Parathyroid adenoma (tissue), 2 donors: ENCODE measurements around the gene CAND2.
"Not testable (repeated sequence)": the region's sequence is repeated elsewhere in the genome, so short reads cannot be mapped to it uniquely, and the experiment has no call there.

Experiments used
- H2AFZ ChIP-seq: fragments of 300-600 bp; sonication (generic); one replicate; pipeline ENCODE4 v1.7.0; 2017; ENCODE audit warnings: antibody characterized with exemption, mild to moderate bottlenecking
- H3K27ac ChIP-seq: fragments of 300-600 bp; sonication (generic); one replicate; pipeline ENCODE4 v1.7.0; 2017
- H3K27me3 ChIP-seq: fragments of 300-600 bp; sonication (generic); one replicate; pipeline ENCODE4 v1.7.0; 2017; ENCODE audit warnings: low read length; ENCODE audit not compliant: control insufficient read depth, insufficient read depth
- H3K36me3 ChIP-seq: fragments of 300-600 bp; sonication (generic); one replicate; pipeline ENCODE4 v1.7.0; 2017; ENCODE audit warnings: low read length; ENCODE audit not compliant: control insufficient read depth, insufficient read depth
- H3K4me1 ChIP-seq: fragments of 300-600 bp; sonication (generic); one replicate; pipeline ENCODE4 v1.7.0; 2017; ENCODE audit warnings: control low read depth
- H3K4me2 ChIP-seq: fragments of 300-600 bp; sonication (generic); one replicate; pipeline ENCODE4 v1.7.0; 2017; ENCODE audit warnings: low read length
- H3K4me3 ChIP-seq: fragments of 300-600 bp; sonication (generic); one replicate; pipeline ENCODE4 v1.7.0; 2017; ENCODE audit warnings: low read depth, low read length
- H3K79me2 ChIP-seq: fragments of 300-600 bp; sonication (generic); one replicate; pipeline ENCODE4 v1.7.0; 2017; ENCODE audit warnings: control low read depth
- H3K9ac ChIP-seq: fragments of 300-600 bp; sonication (generic); one replicate; pipeline ENCODE4 v1.7.0; 2017; ENCODE audit warnings: mild to moderate bottlenecking
- H3K9me3 ChIP-seq: fragments of 300-600 bp; sonication (generic); one replicate; pipeline ENCODE4 v1.7.0; 2017; ENCODE audit warnings: low read length; ENCODE audit not compliant: control insufficient read depth
- CTCF ChIP-seq: fragments of 300-600 bp; sonication (generic); IDR thresholded peaks from one replicate; pipeline ENCODE4 v1.7.0; 2017; ENCODE audit warnings: antibody characterized with exemption, mild to moderate bottlenecking
- donor health status: primary hyperparathyroidism.

Gene CAND2

GRCh38 chr3:12841149-12841969 lies 44.9 kb downstream of the CAND2 start, which contains the start of gene RPL32:
Gene RPL32 (minus strand): TSS chr3:12841565. CDS start chr3:12840237, 1,328 bp downstream.
- Histone ChIP-seq H3K27ac (peak within 1 kb of the TSS; percentile 98), H3K9me3 (no peaks in the 10 kb centered on the region), H3K79me2 (peaks cover 27% of the 10 kb centered on the region), H3K27me3 (no peaks in the 10 kb centered on the region), H3K4me2 (peak within 1 kb of the TSS; percentile 89), H2AFZ (peak within 1 kb of the TSS; percentile 98), H3K36me3 (no peaks in the 10 kb centered on the region), H3K4me3 (peak within 1 kb of the TSS; percentile 65), H3K4me1 (peaks cover 20% of the 10 kb centered on the region), H3K9ac (peak within 1 kb of the TSS; percentile 10)
- peak; percentile 86 for TF ChIP-seq CTCF

GRCh38 chr3:12841970-12842328 lies 45.5 kb downstream of the CAND2 start:
- H3K9me3 ChIP-seq = no peaks in the 10 kb centered on the region
- no peaks in the 10 kb centered on the region for H3K27me3 ChIP-seq
- no peak for TF ChIP-seq CTCF
- peak overlapping the region; percentile 98 for H3K27ac ChIP-seq
- H2AFZ ChIP-seq = peak overlapping the region; percentile 98
- no peak overlapping the region for H3K9ac ChIP-seq
- no peaks in the 10 kb centered on the region for H3K36me3 ChIP-seq
- peak overlapping the region; percentile 65 for H3K4me3 ChIP-seq
- peaks cover 27% of the 10 kb centered on the region for H3K79me2 ChIP-seq
- peaks cover 20% of the 10 kb centered on the region for H3K4me1 ChIP-seq
- H3K4me2 ChIP-seq = peak overlapping the region; percentile 89

- H3K79me2 ChIP-seq = peaks cover 27% of the 10 kb centered on the region
- no peaks in the 10 kb centered on the region for H3K36me3 ChIP-seq
- no peak overlapping the region for H3K4me3 ChIP-seq
- no peaks in the 10 kb centered on the region for H3K27me3 ChIP-seq
- H3K9ac ChIP-seq = no peak overlapping the region
- no peaks in the 10 kb centered on the region for H3K9me3 ChIP-seq
- no peak overlapping the region for H2AFZ ChIP-seq
- no peak overlapping the region for H3K4me2 ChIP-seq
- peaks cover 20% of the 10 kb centered on the region for H3K4me1 ChIP-seq
- H3K27ac ChIP-seq = no peak overlapping the region
- no peak for TF ChIP-seq CTCF
These were observed 46.0 kb downstream of the CAND2 start for GRCh38 chr3:12842469-12842868.

GRCh38 chr3:12845811-12846210 lies 49.3 kb downstream of the CAND2 start:
- H3K4me2 ChIP-seq = no peak overlapping the region
- H3K79me2 ChIP-seq = peaks cover 4% of the 10 kb centered on the region
- TF ChIP-seq CTCF = no peak
- H3K27ac ChIP-seq = no peak overlapping the region
- no peak overlapping the region for H3K9ac ChIP-seq
- H3K36me3 ChIP-seq = no peaks in the 10 kb centered on the region
- H3K4me1 ChIP-seq = no peaks in the 10 kb centered on the region
- H3K9me3 ChIP-seq = no peaks in the 10 kb centered on the region
- no peak overlapping the region for H2AFZ ChIP-seq
- H3K27me3 ChIP-seq = no peaks in the 10 kb centered on the region
- H3K4me3 ChIP-seq = no peak overlapping the region

- no peaks in the 10 kb centered on the region for H3K4me1 ChIP-seq
- no peak for TF ChIP-seq CTCF
- H3K36me3 ChIP-seq = no peaks in the 10 kb centered on the region
- H2AFZ ChIP-seq = no peak overlapping the region
- H3K79me2 ChIP-seq = no peaks in the 10 kb centered on the region
- H3K4me2 ChIP-seq = no peak overlapping the region
- no peak overlapping the region for H3K4me3 ChIP-seq
- H3K9ac ChIP-seq = no peak overlapping the region
- H3K27me3 ChIP-seq = no peaks in the 10 kb centered on the region
- H3K27ac ChIP-seq = no peak overlapping the region
- no peaks in the 10 kb centered on the region for H3K9me3 ChIP-seq
These were observed 55.7 kb downstream of the CAND2 start for GRCh38 chr3:12852201-12852600.

- H3K9me3 ChIP-seq, H3K4me1 ChIP-seq, H3K79me2 ChIP-seq, H3K9ac ChIP-seq, H3K27me3 ChIP-seq, H3K27ac ChIP-seq, H2AFZ ChIP-seq, H3K4me3 ChIP-seq, H3K36me3 ChIP-seq, H3K4me2 ChIP-seq: not testable (repeated sequence)
These were observed 57.4 kb downstream of the CAND2 start for GRCh38 chr3:12853847-12854246.
